ENCODE results near the gene GLRX.
"Not testable (repeated sequence)": the region's sequence is repeated elsewhere in the genome, so short reads cannot be mapped to it uniquely, and the experiment has no call there.

GLRX gene

GRCh38 chr5:95816776-95817175 is 5.8 kb downstream of the GLRX start:
- Histone ChIP-seq H3K4me1 (ENCODE audit: low read length) (peaks cover 5% of the 10 kb centered on the region; the same call in 1 of the 2 replicates), H3K9me2 (replicated peaks; ENCODE audit: insufficient read depth, low read length) (no peaks in the 10 kb centered on the region), H3K27me3 (replicated peaks; ENCODE audit: insufficient read depth, low read length) (no peaks in the 10 kb centered on the region), H3K9ac (ENCODE audit: low read length) (no peak overlapping the region), H3K9me3 (replicated peaks; ENCODE audit: insufficient read depth, low read length) (no peaks in the 10 kb centered on the region), H3F3A (ENCODE audit: insufficient read depth, low read length) (peaks cover 4% of the 10 kb centered on the region; the same call in 1 of the 2 replicates), H3K36me3 (replicated peaks; ENCODE audit: insufficient read depth, low read length) (no peaks in the 10 kb centered on the region), H3K4me3 (ENCODE audit: low read length) (no peak overlapping the region), H3K27ac (ENCODE audit: low read length) (no peak overlapping the region), H3K4me2 (ENCODE audit: low read depth, low read length) (no peak overlapping the region), H3K79me2 (ENCODE audit: low read length) (peaks cover 67% of the 10 kb centered on the region), H2AFZ (ENCODE audit: low read length) (no peak overlapping the region), H4K20me1 (ENCODE audit: insufficient read depth, low read length) (no peaks in the 10 kb centered on the region)
- TF ChIP-seq EZH2 (optimal IDR thresholded peaks at IDR 0.05; ENCODE audit: low read depth, low read length) = no peak
- TF ChIP-seq EZH2phosphoT487 (IDR thresholded peaks at IDR 0.05; ENCODE audit: low read length) = no peak
- no peak for TF ChIP-seq CTCF (IDR thresholded peaks at IDR 0.05; ENCODE audit: low read length)
- DNase-seq = no peak

GRCh38 chr5:95816341-95816740 is 6.2 kb downstream of the GLRX start:
- H3K36me3 ChIP-seq (replicated peaks; ENCODE audit: insufficient read depth, low read length) = no peaks in the 10 kb centered on the region

GRCh38 chr5:95815155-95815729 is 7.3 kb downstream of the GLRX start:
- Histone ChIP-seq H3K27me3 (replicated peaks; ENCODE audit: insufficient read depth, low read length) (no peaks in the 10 kb centered on the region), H4K20me1 (ENCODE audit: insufficient read depth, low read length) (no peaks in the 10 kb centered on the region), H3K4me1 (ENCODE audit: low read length) (peaks cover 5% of the 10 kb centered on the region), H3K9me2 (replicated peaks; ENCODE audit: insufficient read depth, low read length) (no peaks in the 10 kb centered on the region), H3K79me2 (ENCODE audit: low read length) (peaks cover 52% of the 10 kb centered on the region), H3K4me3 (ENCODE audit: low read length) (no peak overlapping the region), H2AFZ (ENCODE audit: low read length) (no peak overlapping the region), H3F3A (ENCODE audit: insufficient read depth, low read length) (no peaks in the 10 kb centered on the region), H3K36me3 (replicated peaks; ENCODE audit: insufficient read depth, low read length) (no peaks in the 10 kb centered on the region), H3K9me3 (replicated peaks; ENCODE audit: insufficient read depth, low read length) (no peaks in the 10 kb centered on the region), H3K9ac (ENCODE audit: low read length) (no peak overlapping the region), H3K27ac (ENCODE audit: low read length) (no peak overlapping the region), H3K4me2 (ENCODE audit: low read depth, low read length) (no peak overlapping the region)
- TF ChIP-seq EZH2phosphoT487 (IDR thresholded peaks at IDR 0.05; ENCODE audit: low read length) (no peak), EZH2 (optimal IDR thresholded peaks at IDR 0.05; ENCODE audit: low read depth, low read length) (no peak), CTCF (IDR thresholded peaks at IDR 0.05; ENCODE audit: low read length) (no peak)
- no peak for DNase-seq

More at GRCh38 chr5:95816341-95816740, 6.2 kb downstream of the GLRX start:
- no peak for TF ChIP-seq EZH2 (optimal IDR thresholded peaks at IDR 0.05; ENCODE audit: low read depth, low read length)
- TF ChIP-seq CTCF (IDR thresholded peaks at IDR 0.05; ENCODE audit: low read length) = no peak
- TF ChIP-seq EZH2phosphoT487 (IDR thresholded peaks at IDR 0.05; ENCODE audit: low read length) = no peak
- H2AFZ ChIP-seq (ENCODE audit: low read length) = no peak overlapping the region
- no peaks in the 10 kb centered on the region for H3K9me3 ChIP-seq (replicated peaks; ENCODE audit: insufficient read depth, low read length)
- H3K4me1 ChIP-seq (ENCODE audit: low read length) = peaks cover 5% of the 10 kb centered on the region; the same call in 1 of the 2 replicates
- no peak overlapping the region for H3K4me3 ChIP-seq (ENCODE audit: low read length)
- H3K9me2 ChIP-seq (replicated peaks; ENCODE audit: insufficient read depth, low read length) = no peaks in the 10 kb centered on the region
- H3K4me2 ChIP-seq (ENCODE audit: low read depth, low read length) = no peak overlapping the region
- no peak for DNase-seq
- H4K20me1 ChIP-seq (ENCODE audit: insufficient read depth, low read length) = no peaks in the 10 kb centered on the region
- no peaks in the 10 kb centered on the region for H3K27me3 ChIP-seq (replicated peaks; ENCODE audit: insufficient read depth, low read length)
- no peak overlapping the region for H3K27ac ChIP-seq (ENCODE audit: low read length)
- no peak overlapping the region for H3K9ac ChIP-seq (ENCODE audit: low read length)
- peaks cover 2% of the 10 kb centered on the region; the same call in 1 of the 2 replicates for H3F3A ChIP-seq (ENCODE audit: insufficient read depth, low read length)
- peaks cover 63% of the 10 kb centered on the region for H3K79me2 ChIP-seq (ENCODE audit: low read length)

- Histone ChIP-seq H3K79me2 (ENCODE audit: low read length) (peaks cover 30% of the 10 kb centered on the region), H3K4me1 (ENCODE audit: low read length) (peaks cover 18% of the 10 kb centered on the region), H3F3A (ENCODE audit: insufficient read depth, low read length) (peaks cover 18% of the 10 kb centered on the region)
- H3K36me3 ChIP-seq (replicated peaks; ENCODE audit: insufficient read depth, low read length); H3K9ac ChIP-seq (ENCODE audit: low read length); H3K27me3 ChIP-seq (replicated peaks; ENCODE audit: insufficient read depth, low read length); H3K27ac ChIP-seq (ENCODE audit: low read length); H3K4me3 ChIP-seq (ENCODE audit: low read length); H4K20me1 ChIP-seq (ENCODE audit: insufficient read depth, low read length); H3K9me3 ChIP-seq (replicated peaks; ENCODE audit: insufficient read depth, low read length); H3K9me2 ChIP-seq (replicated peaks; ENCODE audit: insufficient read depth, low read length); H3K4me2 ChIP-seq (ENCODE audit: low read depth, low read length); DNase-seq; H2AFZ ChIP-seq (ENCODE audit: low read length): not testable (repeated sequence)
Measured at GRCh38 chr5:95813035-95813434, 9.5 kb downstream of the GLRX start.

All from MM.1S (cell line).